Activated CD4-positive, alpha-beta T cell treated with anti-CD3 and anti-CD28 coated beads, Interleukin-2, Interleukin-4, amounts not matched to agents 100 ng/mL and 50 ng/mL, durations not matched to agents 16 hours and 8 hours (primary cell): ENCODE measurements around the gene EGR2.

Experiments used
- DNase-seq: peaks from one replicate; pipeline ENCODE4 v3.0.0-alpha.2; 2020; ENCODE audit warnings: low spot score

EGR2 gene

DNA sequence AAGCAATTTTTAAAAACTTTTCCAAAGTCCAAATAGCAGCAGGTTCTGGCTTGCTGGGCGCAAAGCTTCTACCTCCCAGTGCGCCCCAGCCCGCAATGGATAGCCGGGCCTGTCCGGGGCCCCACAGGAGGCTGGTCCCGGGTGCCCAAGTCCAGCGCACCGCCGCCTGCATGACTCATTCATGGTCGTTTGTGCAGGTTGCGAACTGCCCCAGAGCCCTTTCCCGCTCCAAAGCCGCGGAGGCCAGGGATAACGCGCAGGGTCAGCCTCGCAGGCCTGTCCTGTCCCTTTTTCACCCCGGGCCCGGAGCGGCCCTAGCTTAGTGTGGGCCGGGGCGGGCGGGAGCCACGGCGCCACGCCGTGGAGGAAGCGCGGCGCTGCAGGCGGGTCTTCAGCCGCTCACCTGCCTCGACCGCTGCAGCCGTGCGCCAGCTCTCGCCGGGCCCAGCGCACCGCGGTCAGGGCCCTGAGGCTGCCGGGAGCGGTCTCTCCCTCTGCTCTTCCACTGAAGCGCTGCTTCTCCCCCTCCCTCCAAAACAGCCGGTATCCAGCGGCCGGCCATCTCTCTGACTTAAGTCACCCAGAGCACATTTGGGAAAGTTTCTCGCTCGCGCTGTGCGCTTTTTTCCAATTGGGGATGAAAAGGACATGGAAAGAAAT, 1.7 kb upstream of the EGR2 start:
- peak; percentile 58 for DNase-seq

DNA sequence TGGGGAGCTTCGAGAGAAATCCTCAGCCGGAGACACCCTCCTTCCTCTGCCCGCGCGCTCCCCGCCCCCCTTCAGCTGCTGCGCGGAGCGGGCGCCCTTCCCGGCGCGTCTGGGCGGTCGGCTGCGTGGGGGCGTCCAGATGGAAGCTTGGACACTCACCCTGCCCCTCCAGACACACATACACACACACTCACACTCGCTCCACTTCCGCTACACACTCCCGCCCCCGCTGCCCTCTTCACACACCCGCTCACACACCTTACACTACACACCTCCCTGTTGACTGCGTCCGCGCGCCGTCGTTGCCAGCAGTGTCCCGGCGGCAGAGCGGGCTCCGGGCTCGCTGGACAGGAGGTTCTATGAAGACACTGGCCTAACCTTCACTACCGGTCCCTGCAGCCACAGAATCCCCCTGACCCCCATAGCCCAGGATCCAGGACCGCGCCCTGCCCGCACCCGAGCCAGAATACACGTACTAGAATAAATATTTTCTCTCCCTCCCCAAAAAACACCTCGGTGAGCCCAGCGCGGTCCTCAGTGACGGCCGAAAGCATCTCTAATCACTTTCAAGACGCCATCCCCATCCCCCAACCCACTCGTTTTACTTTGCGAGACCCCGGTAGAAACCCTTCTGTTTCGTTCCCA, 1.1 kb upstream of the EGR2 start:
- DNase-seq, result no peak

DNA sequence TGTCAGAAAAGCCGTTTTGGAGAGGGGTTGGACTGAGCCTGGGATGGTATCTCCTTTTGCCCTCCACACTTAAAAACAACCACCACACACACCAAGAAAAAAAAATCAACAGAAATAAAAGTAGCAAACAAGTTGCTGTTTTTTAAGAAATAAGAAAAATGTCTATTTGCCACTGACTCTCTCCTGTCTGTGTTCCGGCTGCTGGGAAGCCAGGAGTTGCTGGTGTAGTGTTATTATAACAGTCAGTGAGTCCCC, 163 bp downstream of the EGR2 start:
- DNase-seq, result no peak

DNA sequence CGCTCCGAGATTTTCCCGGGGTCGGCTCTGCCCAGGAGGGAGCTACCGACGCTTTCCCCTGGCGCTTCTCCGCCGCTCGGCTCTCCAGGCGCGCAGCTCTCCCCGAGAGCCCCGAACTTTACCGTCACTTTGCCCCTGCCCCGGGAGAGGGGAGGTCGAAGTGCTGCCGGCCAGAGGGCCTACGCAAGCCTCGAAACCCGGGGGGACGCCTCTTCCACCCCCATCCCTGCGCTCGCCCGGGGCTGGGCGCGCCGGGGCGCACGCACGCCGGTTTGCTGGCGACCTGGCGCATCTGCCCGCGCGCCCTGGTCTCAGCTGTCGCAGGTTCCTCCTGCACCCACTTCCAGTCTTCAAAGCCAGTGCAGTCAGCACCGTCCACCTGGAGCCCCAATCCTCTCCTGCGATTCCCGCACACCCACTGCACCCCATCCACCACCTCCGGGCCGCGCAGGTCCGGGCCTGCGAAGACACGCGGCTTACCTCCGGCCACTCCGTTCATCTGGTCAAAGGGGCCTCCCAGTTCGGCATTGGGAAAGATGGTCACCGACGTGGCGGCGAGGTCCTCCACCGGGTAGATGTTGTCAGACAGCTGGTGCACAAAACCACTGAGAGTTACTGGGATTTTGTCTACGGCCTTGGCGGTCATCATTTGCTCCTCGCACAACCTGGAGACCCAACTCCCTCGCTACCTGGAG, 638 bp downstream of the EGR2 start:
- DNase-seq, result no peak

DNA sequence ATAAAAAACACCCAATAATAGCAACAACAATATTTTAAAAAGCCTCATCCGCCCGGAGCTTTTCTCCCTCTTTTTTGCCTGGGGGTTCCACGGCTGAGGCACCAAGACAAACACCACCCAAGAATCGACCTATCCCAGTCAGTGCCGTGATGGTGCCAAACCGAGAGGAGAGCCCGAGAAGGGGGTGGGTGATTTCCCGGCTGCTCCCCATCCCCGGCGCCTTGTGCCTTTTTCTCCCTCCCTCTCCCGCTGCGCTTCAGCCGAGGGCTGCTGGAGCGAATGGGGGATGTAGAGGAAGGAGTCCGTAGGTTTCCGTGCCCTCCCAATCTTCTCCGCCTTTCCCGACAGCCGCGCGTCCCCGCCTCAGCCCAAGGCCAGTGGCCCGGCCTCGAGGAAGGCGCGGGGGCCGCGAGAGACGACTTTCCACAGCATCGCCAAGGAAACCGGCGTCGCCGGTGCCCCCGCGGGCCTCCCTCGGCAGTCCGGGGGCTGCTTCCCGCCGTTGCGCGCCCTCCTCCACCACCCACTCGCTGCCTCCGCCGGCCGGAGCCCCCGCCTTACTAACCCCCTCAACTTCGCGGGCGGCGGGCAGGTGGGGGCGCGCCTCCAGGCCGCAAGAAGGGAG, 1.3 kb downstream of the EGR2 start:
- no peak for DNase-seq

DNA sequence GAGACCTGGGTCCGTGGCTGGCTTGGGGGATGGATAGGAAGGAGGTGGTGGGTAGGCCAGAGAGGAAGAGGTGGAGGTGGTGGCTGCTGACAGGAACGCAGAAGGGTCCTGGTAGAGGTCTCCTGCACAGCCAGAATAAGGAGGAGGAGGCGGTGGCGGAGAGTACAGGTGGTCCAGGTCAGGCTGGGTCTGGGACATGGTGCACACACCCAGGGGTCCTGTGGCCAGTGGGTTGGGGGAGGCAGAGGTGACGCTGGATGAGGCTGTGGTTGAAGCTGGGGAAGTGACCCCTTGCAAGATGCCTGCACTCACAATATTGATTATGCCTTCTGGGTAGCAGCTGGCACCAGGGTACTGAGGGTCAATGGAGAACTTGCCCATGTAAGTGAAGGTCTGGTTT, 2.2 kb downstream of the EGR2 start:
- DNase-seq, result no peak

DNA sequence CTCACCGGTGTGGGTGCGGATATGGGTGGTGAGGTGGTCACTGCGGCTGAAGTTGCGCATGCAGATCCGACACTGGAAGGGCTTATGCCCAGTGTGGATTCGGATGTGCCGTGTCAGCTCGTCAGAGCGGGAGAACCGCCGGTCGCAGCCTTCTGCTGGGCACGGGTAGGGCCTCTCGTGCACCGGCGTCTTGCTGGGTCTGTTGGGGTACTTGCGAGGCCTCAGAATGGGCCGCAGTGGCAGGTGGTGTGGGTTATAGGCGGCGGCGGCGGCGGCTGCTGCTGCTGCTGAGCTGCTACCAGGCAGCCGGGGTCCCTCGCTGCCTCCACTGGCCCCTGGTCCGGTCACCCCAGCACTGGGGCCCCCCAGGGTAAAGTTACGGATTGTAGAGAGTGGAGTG, 2.7 kb downstream of the EGR2 start:
- DNase-seq, result no peak

DNA sequence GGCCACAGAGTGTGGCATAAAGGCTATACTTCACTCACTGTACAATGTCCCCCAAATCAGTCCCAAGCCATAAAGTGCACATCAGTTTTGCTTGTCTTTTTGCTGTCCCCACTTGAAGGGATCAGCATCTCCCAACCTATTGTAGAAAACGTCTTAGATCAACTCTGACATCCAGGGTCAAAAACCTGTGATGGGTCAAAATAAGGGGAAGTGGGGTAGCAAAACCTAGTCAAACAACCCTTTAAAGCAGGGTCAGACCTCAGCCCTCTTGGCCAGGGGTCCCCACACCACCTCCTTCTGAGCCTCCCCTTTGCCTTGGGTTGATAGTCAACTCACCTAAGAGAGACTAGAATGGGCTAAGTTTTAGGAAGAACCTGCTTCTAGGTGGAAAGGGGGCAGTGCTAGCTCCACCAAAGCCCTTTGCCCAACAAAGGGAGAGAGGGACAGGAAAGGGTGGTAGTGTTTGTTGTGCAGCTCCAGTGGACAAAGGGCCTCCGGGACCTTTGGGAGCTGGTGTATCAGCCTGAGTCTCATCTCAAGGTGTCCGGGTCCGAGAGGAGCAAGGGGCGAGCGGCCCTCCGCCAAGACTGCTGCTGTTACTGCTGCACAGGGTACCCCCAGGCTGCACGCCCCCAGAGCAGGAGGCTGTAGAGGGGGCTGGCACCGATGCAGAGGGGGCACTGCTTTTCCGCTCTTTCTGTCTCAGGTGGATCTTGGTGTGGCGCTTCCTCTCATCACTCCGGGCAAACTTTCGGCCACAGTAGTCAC, 3.3 kb downstream of the EGR2 start:
- DNase-seq, result no peak

DNA sequence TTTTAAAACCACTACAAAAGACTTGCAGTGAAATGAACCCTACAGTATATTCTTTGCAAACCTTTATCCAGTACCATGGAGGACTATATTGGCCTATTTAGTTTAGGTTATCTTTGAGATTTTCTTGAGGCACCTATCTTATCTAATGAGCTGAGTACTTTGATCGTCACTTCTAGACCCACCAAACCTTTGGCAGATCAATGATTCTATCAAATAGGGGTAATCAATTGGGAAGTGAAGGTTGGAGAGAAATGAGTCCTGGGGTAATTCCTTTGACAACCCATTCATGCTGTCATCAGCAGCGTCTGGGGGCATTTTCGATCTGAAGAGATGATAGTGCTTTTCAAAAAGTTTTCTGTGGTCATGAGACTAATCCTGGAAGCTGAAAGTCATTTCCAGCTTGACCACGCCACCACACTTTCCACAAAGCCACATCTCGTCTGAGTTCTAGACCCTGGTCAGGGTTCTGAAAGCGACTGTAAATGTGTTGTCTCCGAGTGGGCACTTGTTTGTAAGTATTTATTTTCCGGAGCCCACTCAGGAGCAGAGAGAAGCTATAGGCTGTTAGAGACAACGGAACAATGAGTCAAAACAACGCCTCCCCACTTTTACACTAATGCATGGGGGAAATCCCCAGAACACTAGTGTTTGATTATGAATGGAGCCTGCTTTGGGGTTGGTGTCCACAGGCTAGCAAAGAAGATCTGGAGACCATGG, 4.8 kb downstream of the EGR2 start:
- peak; percentile 85 for DNase-seq

DNA sequence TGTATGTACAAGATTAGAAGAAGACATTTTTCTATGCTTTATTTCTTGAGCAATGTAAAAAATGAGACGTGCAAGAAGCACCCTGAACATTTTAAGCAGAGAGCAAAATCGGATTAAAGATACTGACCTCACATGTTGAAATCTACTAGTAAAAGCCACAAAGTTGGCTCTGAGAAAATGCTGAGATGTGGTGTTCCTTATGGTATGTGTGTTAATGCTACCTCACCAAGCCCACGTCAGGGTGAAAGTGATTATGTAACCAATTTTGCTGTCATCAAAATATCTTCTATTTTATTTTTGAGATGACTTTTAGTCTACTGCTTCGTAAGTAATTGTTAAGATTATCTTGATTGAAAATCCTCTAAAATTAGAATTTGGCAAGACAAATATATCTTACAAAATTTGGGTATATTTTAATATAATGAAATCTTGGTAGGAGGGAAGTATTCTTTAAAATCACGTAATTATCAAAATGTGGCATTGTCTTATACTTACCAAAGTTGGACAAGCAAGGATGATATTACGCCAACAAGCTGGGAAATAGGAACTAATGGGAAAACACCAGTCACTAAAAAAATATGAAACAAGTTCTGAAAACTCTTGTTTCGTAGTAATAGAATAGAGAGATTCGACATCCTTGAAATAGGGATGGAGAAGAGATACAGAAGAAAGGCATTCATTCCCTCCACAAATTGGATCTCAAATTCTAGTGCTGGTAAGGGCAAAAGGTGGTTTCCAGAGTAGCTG, 5.8 kb downstream of the EGR2 start:
- no peak for DNase-seq

DNA sequence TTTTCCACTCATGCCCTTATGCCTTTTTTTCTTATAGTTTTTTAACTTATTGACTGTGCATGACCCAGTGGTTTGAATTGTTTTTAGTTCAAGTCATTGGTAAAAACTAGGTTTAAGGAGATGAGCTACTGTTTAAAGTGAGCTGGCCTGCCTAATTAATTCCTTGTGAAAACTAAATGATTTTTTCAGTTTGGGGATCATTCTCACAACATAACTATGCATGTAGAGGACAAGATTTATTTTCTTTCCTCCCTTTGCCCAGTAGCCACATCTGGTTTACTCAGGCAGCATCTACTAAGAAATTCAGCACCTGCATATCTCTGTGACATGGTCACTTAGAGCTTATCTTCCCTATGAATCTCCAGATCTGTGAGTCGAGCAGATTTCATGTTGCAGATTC, 9.9 kb downstream of the EGR2 start:
- no peak for DNase-seq

DNA sequence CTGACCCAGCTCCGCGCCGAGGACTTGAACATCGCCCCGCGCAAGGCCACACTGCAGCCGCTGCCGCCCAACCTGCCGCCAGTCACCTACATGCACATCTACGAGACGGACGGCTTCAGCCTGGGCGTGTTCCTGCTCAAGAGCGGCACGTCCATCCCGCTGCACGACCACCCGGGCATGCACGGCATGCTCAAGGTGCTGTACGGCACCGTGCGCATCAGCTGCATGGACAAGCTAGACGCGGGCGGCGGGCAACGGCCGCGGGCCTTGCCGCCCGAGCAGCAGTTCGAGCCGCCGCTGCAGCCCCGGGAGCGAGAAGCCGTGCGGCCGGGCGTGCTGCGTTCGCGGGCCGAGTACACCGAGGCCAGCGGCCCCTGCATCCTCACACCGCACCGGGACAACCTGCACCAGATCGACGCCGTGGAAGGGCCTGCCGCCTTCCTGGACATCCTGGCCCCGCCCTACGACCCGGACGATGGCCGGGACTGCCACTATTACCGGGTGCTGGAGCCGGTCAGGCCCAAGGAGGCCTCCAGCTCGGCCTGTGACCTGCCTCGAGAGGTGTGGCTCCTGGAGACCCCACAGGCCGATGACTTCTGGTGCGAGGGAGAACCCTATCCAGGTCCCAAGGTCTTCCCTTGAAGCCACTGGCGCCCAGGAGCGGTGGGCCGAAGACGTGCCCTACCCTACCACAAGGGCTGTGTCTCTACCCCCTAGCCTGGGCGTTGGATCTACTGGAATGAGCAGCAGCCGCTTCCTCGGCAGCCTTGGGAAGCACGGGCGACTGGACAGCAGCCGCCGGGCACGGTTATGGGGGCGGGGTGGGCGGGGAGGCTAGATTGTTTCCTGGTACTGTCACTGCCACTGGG, 10.7 kb downstream of the EGR2 start:
- no peak for DNase-seq

DNA sequence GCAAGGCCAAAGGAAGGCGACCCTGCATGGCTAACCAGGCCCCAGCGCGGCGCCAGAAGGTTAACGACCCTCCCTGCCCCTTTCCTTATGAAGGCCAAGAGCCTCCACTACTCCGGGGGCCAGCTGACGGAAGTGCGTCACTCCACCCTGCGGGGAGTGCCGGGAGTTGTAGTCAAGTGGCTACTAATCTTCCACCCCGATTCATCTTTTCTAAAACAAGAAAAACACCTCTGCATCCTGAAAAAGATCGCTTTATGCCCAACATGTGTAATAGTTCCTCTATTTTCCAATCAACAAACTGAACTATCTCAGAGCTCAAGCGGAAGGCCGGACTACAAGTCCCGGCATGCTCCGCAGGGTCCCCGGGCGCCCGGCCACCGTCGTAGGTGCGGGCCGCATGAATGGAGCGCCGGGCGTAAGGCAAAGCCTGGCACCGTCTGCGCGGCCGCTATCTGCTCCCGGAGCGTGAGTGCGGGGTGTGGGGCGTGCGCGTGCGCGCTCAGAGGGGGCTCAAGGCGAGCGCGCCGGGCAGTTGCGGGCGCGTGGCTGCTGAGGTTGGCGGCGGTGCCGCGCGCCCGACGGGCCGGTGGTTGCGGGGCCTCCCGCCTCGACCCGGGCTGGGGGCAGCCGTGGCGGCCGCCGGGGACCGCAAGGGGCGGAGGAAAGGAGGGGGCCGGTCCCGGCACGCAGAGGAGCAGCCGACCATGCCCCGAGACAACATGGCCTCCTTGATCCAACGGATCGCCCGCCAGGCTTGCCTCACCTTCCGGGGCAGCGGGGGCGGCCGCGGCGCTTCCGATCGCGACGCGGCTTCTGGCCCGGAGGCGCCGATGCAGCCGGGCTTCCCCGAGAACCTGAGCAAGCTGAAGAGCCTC, 11.6 kb downstream of the EGR2 start, which contains the start of gene ADO:
Gene ADO, plus strand, starts transcription at position 365 of the 875 bp plus-strand sequence. Its CDS starts 340 bp downstream, at position 705.
- DNase-seq, result peak; percentile 75

DNA sequence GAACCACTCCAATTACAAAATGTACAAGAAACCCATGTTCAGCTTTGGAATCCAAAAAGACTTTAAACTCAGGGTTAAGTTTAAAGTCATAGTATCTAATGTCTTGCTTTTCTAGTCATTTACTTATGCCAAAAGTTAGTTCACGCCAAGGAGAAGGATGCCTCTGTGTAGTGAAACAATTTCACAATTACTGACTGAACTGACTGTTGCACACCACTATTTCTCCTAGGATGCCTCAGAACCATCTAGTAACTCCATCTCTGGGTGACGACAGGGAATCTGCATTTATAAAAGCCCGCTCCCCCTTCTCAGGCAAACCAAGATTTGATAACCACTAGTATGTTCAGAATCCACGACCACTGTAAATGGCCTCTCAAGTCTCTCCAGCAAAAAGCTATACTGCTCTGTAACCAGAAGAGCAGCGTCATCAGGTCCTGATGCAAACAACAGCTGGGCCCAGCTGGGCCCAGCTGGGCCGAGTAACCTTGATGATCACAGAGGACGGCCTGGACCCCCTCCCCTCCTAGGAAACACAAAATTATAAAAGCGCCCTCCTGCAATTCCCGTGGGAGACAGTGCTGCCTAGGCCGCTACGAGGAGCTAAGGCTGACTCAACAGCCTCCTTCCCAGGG, 12.3 kb downstream of the EGR2 start:
- no peak for DNase-seq

DNA sequence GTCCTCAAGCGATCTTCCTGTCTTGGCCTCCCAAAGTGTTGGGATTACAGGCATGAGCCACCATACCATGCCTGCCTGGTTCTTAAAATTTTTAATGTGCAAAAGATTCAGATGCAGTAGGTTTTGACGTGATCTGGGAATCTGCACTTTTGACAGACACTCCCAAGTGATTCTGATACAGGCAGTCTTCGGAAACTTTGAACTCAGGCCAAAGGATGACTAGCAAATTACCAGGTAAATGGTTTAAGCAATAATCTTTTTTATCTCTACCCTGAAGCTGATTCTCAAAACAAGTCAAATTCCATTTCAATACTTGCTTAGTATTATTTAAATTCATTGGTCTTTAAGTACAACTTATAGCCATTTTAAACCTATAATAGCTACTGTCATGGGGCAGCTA, 14.3 kb downstream of the EGR2 start:
- DNase-seq, result no peak

DNA sequence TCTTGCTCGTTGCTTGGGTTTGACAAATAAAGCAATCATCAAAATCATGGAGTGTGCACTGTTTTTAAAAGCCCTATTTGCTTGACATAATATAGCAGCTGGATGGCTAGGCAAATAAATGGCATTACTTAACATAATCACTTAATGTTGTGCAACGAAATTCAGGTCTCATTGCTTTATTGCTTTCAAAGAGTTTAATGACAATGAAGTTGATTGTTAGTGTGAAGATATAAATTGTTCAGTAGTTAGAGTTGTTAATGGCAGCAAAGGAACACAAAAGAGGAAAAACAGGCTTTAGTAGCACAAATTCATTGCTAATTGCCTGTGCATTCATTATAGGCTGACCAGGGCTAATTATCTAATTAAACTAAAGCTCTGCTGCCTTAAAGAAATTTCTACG, 19.3 kb downstream of the EGR2 start:
- DNase-seq, result no peak

DNA sequence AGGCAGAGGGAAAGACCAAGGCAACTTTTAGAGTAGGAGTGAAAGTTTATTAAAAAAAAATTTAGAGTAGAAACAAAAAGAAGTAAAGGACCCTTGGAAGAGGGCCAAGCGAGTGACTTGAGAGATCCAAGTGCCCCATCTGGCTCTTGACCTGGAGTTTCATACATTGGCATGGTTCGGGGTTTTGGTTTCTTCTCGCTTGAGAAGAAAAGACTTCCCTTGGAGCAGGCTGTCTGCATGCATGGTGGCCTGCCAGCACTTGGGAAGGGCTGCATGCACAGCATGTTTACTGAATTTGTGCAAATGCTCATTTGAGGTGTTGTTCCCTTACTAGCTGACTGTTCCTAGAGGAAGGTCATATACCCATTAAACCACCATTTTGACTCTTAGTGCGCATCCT, 20.4 kb downstream of the EGR2 start:
- no peak for DNase-seq

DNA sequence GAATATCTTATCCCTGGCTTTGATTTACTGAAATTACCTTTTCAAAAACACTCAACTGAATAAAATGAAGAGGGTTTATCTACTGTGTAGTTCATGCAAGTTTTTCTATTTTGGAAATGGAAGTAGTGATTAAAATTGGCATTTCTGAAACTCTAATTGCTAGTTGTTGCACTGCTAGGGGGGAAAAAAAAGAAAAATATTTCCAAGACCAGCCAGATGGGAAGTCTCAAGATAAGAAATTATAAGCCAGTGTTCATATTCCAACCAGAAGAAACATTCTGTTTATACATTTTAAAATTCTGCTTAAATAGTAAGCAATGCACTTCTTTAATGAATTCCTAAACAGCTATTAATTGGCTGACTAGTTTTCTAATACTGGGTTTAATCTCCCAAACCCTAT, 21.1 kb downstream of the EGR2 start:
- no peak for DNase-seq

DNA sequence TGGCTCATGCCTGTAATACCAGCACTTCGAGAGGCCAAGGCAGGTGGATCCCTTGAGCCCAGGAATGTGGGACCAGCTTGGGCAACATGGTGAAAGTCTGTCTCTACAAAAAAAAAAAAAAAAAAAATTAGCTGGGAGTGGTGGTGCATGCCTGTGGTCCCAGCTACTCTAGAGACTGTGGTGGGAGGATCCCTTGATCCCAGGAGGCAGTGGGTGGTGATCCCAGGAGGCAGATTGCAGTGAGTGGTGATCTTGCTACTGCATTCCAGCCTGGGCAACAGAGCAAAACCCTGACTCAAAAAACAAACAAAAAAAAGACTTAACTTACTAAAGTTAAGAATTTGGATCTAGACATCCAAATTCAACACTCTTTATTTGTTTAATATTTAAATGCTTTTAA, 21.9 kb downstream of the EGR2 start:
- DNase-seq, result no peak
